ENCODE data around the gene VRK1. TPM values are rescaled to one million over a fixed set of nuclear protein-coding genes. Genes with fewer than 3 reads are reported as not detected.

Gene VRK1
- total RNA-seq, 4 donors from 2014 or later: 11.3 to 18.2 (median 16.7) TPM

DNA sequence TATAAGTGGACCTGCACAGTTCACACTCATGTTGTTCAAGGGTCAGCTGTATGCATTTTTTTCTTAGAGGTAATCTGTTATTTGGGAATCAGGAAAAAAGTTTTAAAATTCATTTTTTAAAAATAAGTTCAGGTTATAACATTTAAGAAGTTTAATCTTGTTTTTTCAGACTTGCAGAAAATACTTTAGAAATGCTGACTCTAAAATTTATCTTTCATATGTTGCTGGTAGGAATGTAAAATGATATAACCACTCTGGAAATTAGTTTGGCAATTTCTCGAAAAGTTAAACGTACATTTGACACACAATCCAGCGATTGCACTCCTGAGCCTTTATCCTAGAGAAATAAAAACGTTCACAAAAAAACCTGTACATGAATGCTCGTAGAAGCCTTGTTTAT, 4.7 kb downstream of the VRK1 start:
- WGBS, 2 donors (ENCODE audit: low coverage in 1 of 2): 62 to 86% methylated on average over 5 of the region's 5 CpGs
- TF ChIP-seq EP300 (IDR thresholded peaks at IDR 0.05): no peak
- TF ChIP-seq POLR2A (IDR thresholded peaks at IDR 0.05): no peak
- TF ChIP-seq, protein P1, sequence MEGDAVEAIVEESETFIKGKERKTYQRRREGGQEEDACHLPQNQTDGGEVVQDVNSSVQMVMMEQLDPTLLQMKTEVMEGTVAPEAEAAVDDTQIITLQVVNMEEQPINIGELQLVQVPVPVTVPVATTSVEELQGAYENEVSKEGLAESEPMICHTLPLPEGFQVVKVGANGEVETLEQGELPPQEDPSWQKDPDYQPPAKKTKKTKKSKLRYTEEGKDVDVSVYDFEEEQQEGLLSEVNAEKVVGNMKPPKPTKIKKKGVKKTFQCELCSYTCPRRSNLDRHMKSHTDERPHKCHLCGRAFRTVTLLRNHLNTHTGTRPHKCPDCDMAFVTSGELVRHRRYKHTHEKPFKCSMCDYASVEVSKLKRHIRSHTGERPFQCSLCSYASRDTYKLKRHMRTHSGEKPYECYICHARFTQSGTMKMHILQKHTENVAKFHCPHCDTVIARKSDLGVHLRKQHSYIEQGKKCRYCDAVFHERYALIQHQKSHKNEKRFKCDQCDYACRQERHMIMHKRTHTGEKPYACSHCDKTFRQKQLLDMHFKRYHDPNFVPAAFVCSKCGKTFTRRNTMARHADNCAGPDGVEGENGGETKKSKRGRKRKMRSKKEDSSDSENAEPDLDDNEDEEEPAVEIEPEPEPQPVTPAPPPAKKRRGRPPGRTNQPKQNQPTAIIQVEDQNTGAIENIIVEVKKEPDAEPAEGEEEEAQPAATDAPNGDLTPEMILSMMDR (IDR thresholded peaks at IDR 0.05): no peak
- TF ChIP-seq POLR2AphosphoS5 (IDR thresholded peaks at IDR 0.05): no peak
- Histone ChIP-seq H3K27me3 (no peaks in the 10 kb centered on the region), H3K36me3 (no peaks in the 10 kb centered on the region), H3K4me1 (peaks cover 4 to 15% (median 8%) of the 10 kb centered on the region in 3 donors), H3K9me3 (no peaks in the 10 kb centered on the region), H3K4me3 (no peak overlapping the region), H3K27ac (no peak overlapping the region)
- ATAC-seq: no peak

DNA sequence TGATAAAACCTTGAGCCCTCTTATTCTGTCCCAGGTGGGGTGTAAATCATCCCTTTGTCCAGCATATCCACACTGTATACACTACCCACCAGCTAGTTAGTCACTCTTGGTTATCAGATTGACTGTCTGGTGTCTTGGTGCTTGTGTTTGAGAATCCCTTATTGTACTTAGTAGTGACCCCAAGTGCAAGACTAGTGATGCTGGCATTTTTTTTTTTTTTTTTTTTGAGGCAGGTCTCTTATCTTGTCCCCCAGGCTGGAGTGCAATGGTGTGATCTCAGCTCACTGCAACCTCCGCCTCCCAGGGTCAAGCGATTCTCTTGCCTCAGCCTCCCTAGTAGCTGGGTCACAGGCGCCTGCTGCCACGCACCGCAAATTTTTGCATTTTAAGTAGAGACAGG, 5.8 kb downstream of the VRK1 start:
- H3K27ac ChIP-seq: no peak overlapping the region
- peaks cover 3 to 9% (median 4%) of the 10 kb centered on the region in 3 donors for H3K4me1 ChIP-seq
- H3K4me3 ChIP-seq: no peak overlapping the region
- 94% methylated on average over 3 of the region's 5 CpGs; no CpG with 5 or more reads in 1 of the 2 donors for WGBS, 2 donors (ENCODE audit: low coverage in 1 of 2)
- ATAC-seq: no peak
- H3K9me3 ChIP-seq: no peaks in the 10 kb centered on the region
- no peaks in the 10 kb centered on the region for H3K27me3 ChIP-seq
- no peaks in the 10 kb centered on the region for H3K36me3 ChIP-seq
- TF ChIP-seq EP300 (IDR thresholded peaks at IDR 0.05): no peak
- no peak for TF ChIP-seq POLR2A (IDR thresholded peaks at IDR 0.05)
- no peak for TF ChIP-seq POLR2AphosphoS5 (IDR thresholded peaks at IDR 0.05)
- TF ChIP-seq, protein P1 (IDR thresholded peaks at IDR 0.05): no peak

GRCh38 chr14:96803958-96804357, 6.8 kb downstream of the VRK1 start:
- Histone ChIP-seq H3K27ac (no peak overlapping the region), H3K27me3 (no peaks in the 10 kb centered on the region), H3K36me3 (no peaks in the 10 kb centered on the region), H3K4me1 (no peaks in the 10 kb centered on the region), H3K4me3 (no peak overlapping the region), H3K9me3 (no peaks in the 10 kb centered on the region)
- TF ChIP-seq POLR2A (IDR thresholded peaks at IDR 0.05) (no peak), POLR2AphosphoS5 (IDR thresholded peaks at IDR 0.05) (no peak), EP300 (IDR thresholded peaks at IDR 0.05) (no peak)
- TF ChIP-seq, protein P1 (IDR thresholded peaks at IDR 0.05): no peak
- 66 to 75% methylated on average over 2 of the region's 2 CpGs for WGBS, 2 donors (ENCODE audit: low coverage in 1 of 2)
- ATAC-seq: no peak

- no peak for ATAC-seq
- 48 to 71% methylated on average over 5 of the region's 5 CpGs for WGBS, 2 donors (ENCODE audit: low coverage in 1 of 2)
Observed at GRCh38 chr14:96804895-96805294, 7.7 kb downstream of the VRK1 start.

GRCh38 chr14:96805956-96806355, 8.8 kb downstream of the VRK1 start:
- ATAC-seq: no peak
- WGBS, 2 donors (ENCODE audit: low coverage in 1 of 2): 55 to 58% methylated on average over 3 of the region's 4 CpGs
- Histone ChIP-seq H3K27ac (no peak overlapping the region), H3K9me3 (no peaks in the 10 kb centered on the region), H3K4me3 (no peak overlapping the region), H3K36me3 (no peaks in the 10 kb centered on the region), H3K4me1 (no peaks in the 10 kb centered on the region), H3K27me3 (no peaks in the 10 kb centered on the region)
- TF ChIP-seq, protein P1 (IDR thresholded peaks at IDR 0.05): no peak
- TF ChIP-seq EP300 (IDR thresholded peaks at IDR 0.05) (no peak), POLR2A (IDR thresholded peaks at IDR 0.05) (no peak)

More at GRCh38 chr14:96804895-96805294, 7.7 kb downstream of the VRK1 start:
- Histone ChIP-seq H3K27me3 (no peaks in the 10 kb centered on the region), H3K4me3 (no peak overlapping the region), H3K36me3 (no peaks in the 10 kb centered on the region), H3K4me1 (no peaks in the 10 kb centered on the region), H3K27ac (no peak overlapping the region), H3K9me3 (no peaks in the 10 kb centered on the region)
- no peak for TF ChIP-seq POLR2A (IDR thresholded peaks at IDR 0.05)
- TF ChIP-seq, protein P1 (IDR thresholded peaks at IDR 0.05): no peak
- no peak for TF ChIP-seq EP300 (IDR thresholded peaks at IDR 0.05)
- no peak for TF ChIP-seq POLR2AphosphoS5 (IDR thresholded peaks at IDR 0.05)
